Glomerular visceral epithelial cell (primary cell): Measurements from ENCODE around the gene MVB12B.
A peak's percentile ranks its signal among the peaks of the same experiment; 100 is the strongest.

Source experiments
- DNase-seq: peaks from one replicate; pipeline ENCODE4 v3.0.0-alpha.2; 2016; ENCODE audit errors: extremely low spot score

Gene MVB12B

DNA sequence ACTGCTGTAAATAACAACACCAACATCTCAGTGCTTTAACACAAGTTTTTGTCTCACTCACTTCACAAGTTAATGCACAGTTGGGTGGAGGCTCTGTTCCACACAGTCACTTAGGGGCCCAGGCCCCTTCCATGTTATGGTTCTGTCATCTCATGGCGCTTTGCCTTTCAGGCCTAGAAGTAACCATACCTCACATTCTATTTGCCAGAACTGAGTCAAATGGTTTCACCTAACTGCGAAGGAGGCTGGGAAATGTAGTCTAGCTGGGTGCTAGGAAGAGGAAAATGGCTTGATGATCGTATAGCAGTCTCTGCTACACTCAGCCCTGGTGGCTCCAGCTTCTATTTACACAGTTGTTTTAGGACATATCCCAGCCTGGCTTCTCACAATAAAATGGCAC lies 23.1 kb upstream of the MVB12B start:
- DNase-seq = no peak

- no peak for DNase-seq
Measured at GRCh38 chr9:126304207-126304970, 22.2 kb upstream of the MVB12B start.

GRCh38 chr9:126304971-126305320 lies 21.7 kb upstream of the MVB12B start:
- no peak for DNase-seq

GRCh38 chr9:126306071-126306647 lies 20.5 kb upstream of the MVB12B start:
- no peak for DNase-seq

DNA sequence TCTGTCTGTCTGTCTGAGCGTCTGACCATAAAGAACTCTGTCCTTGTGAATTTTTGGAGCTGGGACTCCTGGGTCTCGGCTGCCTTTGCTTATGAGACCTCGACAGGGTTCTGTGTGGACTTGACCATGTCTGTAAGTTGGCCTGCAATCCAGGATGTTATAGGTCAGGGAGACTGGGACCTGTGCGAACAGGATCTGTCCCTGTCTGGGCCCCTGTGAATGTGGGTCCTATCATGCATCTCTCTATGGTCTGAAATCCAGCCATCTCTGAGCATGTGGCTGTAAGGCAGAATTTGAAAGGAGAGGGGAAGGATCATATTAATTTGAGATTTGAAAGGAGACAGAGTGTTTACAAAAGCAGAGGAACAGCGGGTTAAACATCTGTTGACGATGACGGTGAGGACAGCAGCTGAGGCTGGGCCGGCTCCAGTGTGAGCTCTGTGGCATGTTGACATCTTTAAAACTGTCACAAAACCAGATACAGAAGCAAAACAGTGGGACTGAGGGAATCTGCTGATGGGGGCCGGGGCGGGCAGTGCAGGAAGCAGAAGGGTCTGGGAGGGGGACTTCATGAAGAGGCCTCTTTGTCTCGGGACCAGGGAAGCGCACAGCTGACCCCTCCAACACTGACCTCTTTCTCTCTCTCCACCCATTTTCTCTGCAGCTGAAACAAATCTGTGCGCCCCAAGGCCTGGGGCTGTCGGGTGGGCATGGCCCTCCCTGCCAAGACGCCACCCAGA lies 19.1 kb upstream of the MVB12B start:
- no peak for DNase-seq

DNA sequence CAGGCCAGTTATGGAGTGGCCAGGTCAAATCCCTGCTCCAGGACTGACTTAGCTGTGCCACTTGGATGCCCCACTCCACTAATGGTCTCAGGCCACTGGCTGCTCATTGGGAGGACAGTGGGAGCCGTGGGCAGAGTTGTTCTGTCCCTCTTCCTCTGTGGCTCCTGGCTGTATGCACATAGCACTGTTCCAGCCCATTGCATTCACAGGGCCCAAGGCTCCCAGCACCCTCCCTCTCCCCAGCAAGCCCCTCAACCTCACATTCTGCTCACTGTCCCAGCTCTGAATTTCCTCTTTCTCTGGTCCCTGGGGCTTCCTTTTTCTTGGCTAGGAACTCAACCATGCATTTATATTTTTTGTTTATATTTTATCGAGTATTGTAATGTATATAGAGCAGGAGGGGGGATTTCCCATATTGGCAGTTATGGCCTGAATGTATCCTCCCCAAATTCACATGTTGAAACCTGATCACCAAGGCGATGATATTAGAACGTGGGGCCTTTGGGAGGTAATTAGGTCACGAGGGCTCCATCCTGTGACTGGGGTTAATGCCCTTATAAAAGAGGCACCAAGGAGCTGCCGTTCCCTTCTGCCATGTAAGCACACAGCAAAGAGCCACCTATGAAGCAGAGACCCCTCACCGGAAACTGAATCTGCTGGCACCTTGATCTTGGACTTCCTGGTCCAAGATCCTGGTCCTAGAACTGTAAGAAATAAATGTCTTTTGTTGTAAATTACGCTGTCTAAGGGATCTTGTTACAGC lies 17.0 kb upstream of the MVB12B start:
- DNase-seq = no peak

DNA sequence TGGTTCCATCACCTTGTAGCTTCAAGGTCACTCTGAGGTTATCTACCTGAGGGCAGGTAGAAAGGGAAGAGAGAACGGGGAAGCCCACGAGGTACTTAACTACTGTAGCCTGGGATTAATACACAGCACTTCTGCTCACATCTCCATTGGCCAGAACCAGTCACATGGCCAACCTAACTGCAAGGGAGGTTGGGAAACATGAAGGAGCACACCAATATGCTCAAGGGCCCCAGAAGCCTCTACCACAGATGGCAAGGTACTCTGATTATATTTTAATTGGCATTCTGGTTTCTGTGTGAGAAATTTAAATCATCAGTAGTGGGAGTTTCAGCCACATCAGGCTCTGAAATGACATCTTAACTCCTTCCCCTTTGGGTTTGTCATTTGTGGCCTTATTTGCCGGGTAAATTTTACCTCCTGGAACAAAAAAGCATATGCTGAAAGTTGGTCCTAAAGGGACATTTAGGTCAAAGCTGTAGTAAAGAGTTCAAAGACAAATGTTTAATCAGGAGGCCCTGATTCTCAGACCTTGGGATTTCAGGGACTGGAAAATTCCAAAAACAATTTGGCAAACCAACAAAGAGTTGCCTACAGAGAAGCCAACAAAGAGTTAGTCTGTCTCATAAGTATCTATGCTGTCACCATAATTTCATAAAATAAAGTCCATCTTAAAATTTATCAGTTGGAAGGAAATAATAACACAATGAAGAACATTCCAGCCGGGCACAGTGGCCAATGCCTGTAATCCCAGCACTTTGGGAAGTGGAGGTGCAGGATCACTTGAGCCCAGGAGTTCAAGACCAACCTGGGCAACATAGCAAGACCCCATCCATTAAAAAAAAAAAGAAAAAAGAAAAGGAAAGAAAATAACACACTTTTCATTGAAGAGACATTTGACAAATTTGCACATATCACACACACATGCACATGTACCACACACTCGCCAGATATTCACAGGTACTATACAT lies 13.8 kb upstream of the MVB12B start:
- DNase-seq = no peak

GRCh38 chr9:126316085-126316655 lies 10.5 kb upstream of the MVB12B start:
- no peak for DNase-seq

GRCh38 chr9:126317513-126317912 lies 9.1 kb upstream of the MVB12B start:
- DNase-seq = no peak

DNA sequence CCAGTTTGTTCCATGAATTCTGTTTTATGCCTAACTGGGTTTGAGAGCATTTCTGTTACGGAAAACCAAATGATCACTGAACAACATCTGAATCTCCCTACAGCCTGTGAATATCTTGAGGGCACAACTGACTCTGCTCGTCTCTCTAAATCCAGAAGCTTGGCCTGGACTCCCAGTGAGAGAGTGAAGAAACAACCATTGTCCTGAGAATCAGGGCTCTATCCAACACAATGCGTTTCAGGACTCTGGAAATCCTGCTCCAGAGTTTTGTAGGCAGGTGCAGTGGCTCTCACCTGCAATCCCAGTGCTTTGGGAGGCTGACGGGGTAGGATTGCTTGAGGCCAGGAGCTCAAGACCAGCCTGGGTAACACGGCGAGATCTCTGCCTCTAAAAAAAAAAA lies 7.8 kb upstream of the MVB12B start:
- no peak for DNase-seq

DNA sequence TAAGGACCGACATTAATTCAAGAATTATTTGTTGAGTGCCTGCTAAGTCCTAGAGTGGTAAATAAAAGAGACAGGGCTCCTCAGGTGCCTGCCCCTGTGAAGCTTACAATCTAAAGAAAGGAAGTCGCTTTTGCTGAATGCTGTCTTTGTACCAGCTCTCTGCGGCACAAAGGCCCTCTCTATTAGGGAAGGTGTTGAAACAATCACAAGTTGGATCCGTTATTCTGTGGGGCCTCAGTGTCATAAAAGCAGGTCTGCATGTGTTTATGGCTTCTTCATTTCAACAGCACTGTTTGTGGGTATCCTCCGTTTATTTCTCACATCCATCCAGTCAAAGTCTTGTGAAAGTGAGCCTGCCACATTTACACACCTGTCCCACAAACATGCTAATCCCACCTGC lies 7.0 kb upstream of the MVB12B start:
- DNase-seq = no peak

DNA sequence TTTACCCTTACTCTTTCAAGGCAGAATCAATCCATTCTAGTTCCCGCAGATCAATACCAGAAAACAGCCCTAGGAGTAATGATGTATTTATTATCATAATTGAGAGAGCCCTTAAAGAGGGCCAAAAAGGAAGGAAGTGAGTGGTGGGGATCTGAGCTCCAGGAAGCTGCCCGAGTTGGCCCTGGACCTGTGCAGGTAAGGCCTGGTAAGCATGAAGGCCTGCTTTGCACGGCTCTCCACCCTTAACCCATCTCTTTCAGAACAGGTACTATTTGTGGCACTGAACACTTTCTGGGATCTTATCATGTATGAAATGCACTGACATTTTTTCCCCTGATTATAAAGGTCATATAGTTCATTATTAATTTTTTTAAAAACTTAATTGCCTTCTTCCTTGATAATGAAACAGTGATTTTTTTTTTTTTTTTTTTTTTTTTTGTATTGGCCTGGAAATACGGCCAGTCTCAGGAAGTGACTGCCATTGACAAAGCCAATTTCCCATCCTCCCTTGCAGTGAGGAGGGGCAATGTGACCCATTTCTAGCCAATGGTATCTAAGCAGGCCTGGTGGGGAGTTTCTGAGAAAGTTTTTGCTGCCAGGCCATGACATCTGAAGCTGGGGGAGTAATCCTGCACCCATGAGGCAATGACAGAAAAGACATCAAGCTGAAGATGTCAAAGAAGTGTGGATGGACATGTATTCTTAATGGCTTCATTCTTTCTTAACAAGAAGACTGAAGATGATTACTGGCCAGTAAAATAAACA lies 6.3 kb upstream of the MVB12B start:
- DNase-seq = no peak

DNA sequence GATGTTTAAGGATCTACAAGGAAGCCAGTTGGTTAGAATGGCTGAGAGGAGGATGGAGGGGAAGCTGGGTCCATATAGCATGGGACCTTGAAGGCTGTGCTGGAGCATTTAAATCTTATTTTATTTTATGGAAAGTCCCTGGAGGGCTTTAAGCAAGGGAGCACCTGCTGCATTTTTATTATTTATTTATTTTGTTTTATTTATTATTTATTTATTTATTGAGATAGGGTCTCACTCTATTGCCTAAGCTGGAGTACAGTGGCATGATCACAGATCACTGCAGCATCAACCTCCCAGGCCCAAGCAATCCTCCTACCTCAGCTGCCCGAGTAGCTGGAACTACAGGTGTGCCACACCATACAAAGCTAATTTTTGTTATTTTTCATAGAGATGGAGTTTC lies 4.9 kb upstream of the MVB12B start:
- DNase-seq = no peak

- no peak for DNase-seq
Measured at GRCh38 chr9:126325821-126326220, 808 bp upstream of the MVB12B start.

GRCh38 chr9:126327006-126327713 lies 531 bp downstream of the MVB12B start:
- peak; percentile 13 for DNase-seq

- DNase-seq = no peak
Measured at GRCh38 chr9:126327714-126328185, 1.1 kb downstream of the MVB12B start.

- no peak for DNase-seq
Measured at GRCh38 chr9:126328407-126328806, 1.8 kb downstream of the MVB12B start.

DNA sequence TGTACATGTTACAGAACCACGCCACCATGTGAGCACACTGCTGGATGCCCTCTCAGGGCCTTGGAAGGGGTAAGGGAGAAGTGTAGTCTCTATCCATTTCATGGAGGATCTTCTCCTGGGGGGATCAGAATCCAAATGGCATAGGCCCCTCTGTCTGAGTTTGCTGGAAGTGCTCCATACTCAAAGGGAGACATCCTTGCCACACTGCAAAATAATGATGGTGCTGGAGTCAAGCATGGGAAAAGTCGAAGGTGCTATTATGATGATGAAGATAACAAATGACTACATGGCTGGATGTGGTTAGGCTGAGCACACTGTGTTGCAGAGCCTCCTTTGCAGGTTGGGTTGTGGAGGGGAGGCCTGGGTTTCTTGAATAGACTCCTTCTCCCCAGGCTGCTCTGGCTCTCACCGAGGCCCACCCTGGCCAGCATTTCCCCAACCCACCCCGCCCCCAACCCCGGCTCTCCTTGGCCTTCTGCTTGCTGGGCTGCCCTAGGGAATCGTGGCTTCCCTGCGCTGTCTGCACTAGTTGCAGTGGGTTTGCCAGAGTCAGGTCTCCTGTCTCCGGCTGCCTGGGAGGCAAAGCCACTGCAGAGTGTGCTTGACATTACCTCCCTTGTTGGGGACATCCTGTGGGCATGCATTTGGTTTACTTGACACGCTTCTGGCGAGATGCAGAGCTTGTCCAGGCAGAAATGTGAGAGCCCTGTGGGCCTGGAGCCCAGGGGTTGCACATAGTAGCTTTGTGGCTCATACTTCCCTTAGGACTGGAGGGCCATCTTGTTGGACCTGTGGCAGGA lies 3.0 kb downstream of the MVB12B start:
- DNase-seq = no peak
